ENCODE data around the gene DQX1.
"Not testable (repeated sequence)": the region's sequence is repeated elsewhere in the genome, so short reads cannot be mapped to it uniquely, and the experiment has no call there.

DQX1 gene

GRCh38 chr2:74566076-74566753, 40.2 kb upstream of the DQX1 start:
- Histone ChIP-seq H3K27ac (no peak overlapping the region), H4K20me1 (ENCODE audit: insufficient read depth) (no peaks in the 10 kb centered on the region), H3K4me2 (no peak overlapping the region), H3K4me1 (ENCODE audit: low read depth, poor library complexity, severe bottlenecking) (no peaks in the 10 kb centered on the region), H3K27me3 (ENCODE audit: insufficient read depth, low read depth) (no peaks in the 10 kb centered on the region; the same call in 1 of the 2 replicates), H2AFZ (ENCODE audit: low read depth) (no peak overlapping the region), H3K9ac (no peak overlapping the region), H3K36me3 (ENCODE audit: insufficient read depth) (no peaks in the 10 kb centered on the region), H3K4me3 (IDR thresholded peaks at IDR 0.05; ENCODE audit: insufficient read depth, low read depth, low read length) (no peak overlapping the region), H3K79me2 (ENCODE audit: insufficient read depth, low read depth) (no peaks in the 10 kb centered on the region)
- TF ChIP-seq CTCF (conservative IDR thresholded peaks at IDR 0.05; ENCODE audit: low read depth, low read length): no peak

GRCh38 chr2:74564222-74564621, 38.2 kb upstream of the DQX1 start:
- Histone ChIP-seq H3K36me3 (ENCODE audit: insufficient read depth) (no peaks in the 10 kb centered on the region), H3K4me2 (no peak overlapping the region), H4K20me1 (ENCODE audit: insufficient read depth) (no peaks in the 10 kb centered on the region), H3K27me3 (ENCODE audit: insufficient read depth, low read depth) (no peaks in the 10 kb centered on the region; the same call in 1 of the 2 replicates), H3K4me1 (ENCODE audit: low read depth, poor library complexity, severe bottlenecking) (no peaks in the 10 kb centered on the region), H3K4me3 (IDR thresholded peaks at IDR 0.05; ENCODE audit: insufficient read depth, low read depth, low read length) (no peak overlapping the region), H3K79me2 (ENCODE audit: insufficient read depth, low read depth) (no peaks in the 10 kb centered on the region), H3K9ac (no peak overlapping the region), H3K27ac (no peak overlapping the region), H2AFZ (ENCODE audit: low read depth) (no peak overlapping the region)
- no peak for TF ChIP-seq CTCF (conservative IDR thresholded peaks at IDR 0.05; ENCODE audit: low read depth, low read length)

- H3K4me1 ChIP-seq (ENCODE audit: low read depth, poor library complexity, severe bottlenecking): no peaks in the 10 kb centered on the region
- H3K27me3 ChIP-seq (ENCODE audit: insufficient read depth, low read depth): no peaks in the 10 kb centered on the region; the same call in 1 of the 2 replicates
- no peaks in the 10 kb centered on the region for H4K20me1 ChIP-seq (ENCODE audit: insufficient read depth)
- H2AFZ ChIP-seq (ENCODE audit: low read depth): no peak overlapping the region
- H3K9ac ChIP-seq: no peak overlapping the region
- H3K27ac ChIP-seq: no peak overlapping the region
- H3K4me2 ChIP-seq: no peak overlapping the region
- H3K79me2 ChIP-seq (ENCODE audit: insufficient read depth, low read depth): no peaks in the 10 kb centered on the region
- no peak overlapping the region for H3K4me3 ChIP-seq (IDR thresholded peaks at IDR 0.05; ENCODE audit: insufficient read depth, low read depth, low read length)
- no peak for TF ChIP-seq CTCF (conservative IDR thresholded peaks at IDR 0.05; ENCODE audit: low read depth, low read length)
- no peaks in the 10 kb centered on the region for H3K36me3 ChIP-seq (ENCODE audit: insufficient read depth)
Observed at GRCh38 chr2:74562126-74562775, 36.2 kb upstream of the DQX1 start.

- H3K27me3 ChIP-seq (ENCODE audit: insufficient read depth, low read depth); H3K4me1 ChIP-seq (ENCODE audit: low read depth, poor library complexity, severe bottlenecking); H4K20me1 ChIP-seq (ENCODE audit: insufficient read depth); H2AFZ ChIP-seq (ENCODE audit: low read depth); H3K79me2 ChIP-seq (ENCODE audit: insufficient read depth, low read depth); H3K36me3 ChIP-seq (ENCODE audit: insufficient read depth); H3K4me2 ChIP-seq; H3K4me3 ChIP-seq (IDR thresholded peaks at IDR 0.05; ENCODE audit: insufficient read depth, low read depth, low read length); H3K27ac ChIP-seq; H3K9ac ChIP-seq: not testable (repeated sequence)
Observed at GRCh38 chr2:74561022-74561421, 35.0 kb upstream of the DQX1 start.

GRCh38 chr2:74560591-74560990, 34.6 kb upstream of the DQX1 start:
- no peak overlapping the region for H2AFZ ChIP-seq (ENCODE audit: low read depth)

More at GRCh38 chr2:74560591-74560990, 34.6 kb upstream of the DQX1 start:
- Histone ChIP-seq H3K27me3 (ENCODE audit: insufficient read depth, low read depth) (no peaks in the 10 kb centered on the region; the same call in 1 of the 2 replicates), H3K4me3 (IDR thresholded peaks at IDR 0.05; ENCODE audit: insufficient read depth, low read depth, low read length) (no peak overlapping the region), H4K20me1 (ENCODE audit: insufficient read depth) (no peaks in the 10 kb centered on the region), H3K9ac (no peak overlapping the region), H3K4me2 (no peak overlapping the region), H3K79me2 (ENCODE audit: insufficient read depth, low read depth) (no peaks in the 10 kb centered on the region), H3K4me1 (ENCODE audit: low read depth, poor library complexity, severe bottlenecking) (no peaks in the 10 kb centered on the region), H3K27ac (no peak overlapping the region), H3K36me3 (ENCODE audit: insufficient read depth) (no peaks in the 10 kb centered on the region)
- TF ChIP-seq CTCF (conservative IDR thresholded peaks at IDR 0.05; ENCODE audit: low read depth, low read length): no peak

Data from KMS-11 (cell line).